Breast epithelium (tissue), 3 donors: ENCODE measurements around the gene ZNF496.

Experiments used
- POLR2A ChIP-seq: fragments of 450-650 bp; IDR thresholded peaks from one replicate; pipeline ENCODE4 v1.6.1; 2016; ENCODE audit warnings: antibody characterized with exemption, mild to moderate bottlenecking, moderate library complexity
- TF ChIP-seq, protein P1 (sequence below), 3 donors: fragments of 450-650 bp; IDR thresholded peaks; one replicate each; pipeline ENCODE4 v1.5.1; 2016 to 2017; ENCODE audit warnings: antibody characterized with exemption in 3 of 3, mild to moderate bottlenecking in 3 of 3, moderate library complexity in 3 of 3

GRCh38 chr1:247343801-247344200, 12.1 kb upstream of the ZNF496 start:
- no peak for TF ChIP-seq POLR2A
- TF ChIP-seq, protein P1, sequence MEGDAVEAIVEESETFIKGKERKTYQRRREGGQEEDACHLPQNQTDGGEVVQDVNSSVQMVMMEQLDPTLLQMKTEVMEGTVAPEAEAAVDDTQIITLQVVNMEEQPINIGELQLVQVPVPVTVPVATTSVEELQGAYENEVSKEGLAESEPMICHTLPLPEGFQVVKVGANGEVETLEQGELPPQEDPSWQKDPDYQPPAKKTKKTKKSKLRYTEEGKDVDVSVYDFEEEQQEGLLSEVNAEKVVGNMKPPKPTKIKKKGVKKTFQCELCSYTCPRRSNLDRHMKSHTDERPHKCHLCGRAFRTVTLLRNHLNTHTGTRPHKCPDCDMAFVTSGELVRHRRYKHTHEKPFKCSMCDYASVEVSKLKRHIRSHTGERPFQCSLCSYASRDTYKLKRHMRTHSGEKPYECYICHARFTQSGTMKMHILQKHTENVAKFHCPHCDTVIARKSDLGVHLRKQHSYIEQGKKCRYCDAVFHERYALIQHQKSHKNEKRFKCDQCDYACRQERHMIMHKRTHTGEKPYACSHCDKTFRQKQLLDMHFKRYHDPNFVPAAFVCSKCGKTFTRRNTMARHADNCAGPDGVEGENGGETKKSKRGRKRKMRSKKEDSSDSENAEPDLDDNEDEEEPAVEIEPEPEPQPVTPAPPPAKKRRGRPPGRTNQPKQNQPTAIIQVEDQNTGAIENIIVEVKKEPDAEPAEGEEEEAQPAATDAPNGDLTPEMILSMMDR (IDR thresholded peaks at IDR 0.05): no peak
